SK-MEL-5 (cell line): ENCODE results near the gene RNPEPL1. TPM values are rescaled to one million over a fixed set of nuclear protein-coding genes. Genes with fewer than 3 reads are reported as not detected.
"Not testable (repeated sequence)": the region's sequence is repeated elsewhere in the genome, so short reads cannot be mapped to it uniquely, and the experiment has no call there.

Experiments used
- DNase-seq: peaks from one replicate; pipeline ENCODE4 v3.0.0-alpha.2; 2016; ENCODE audit warnings: low read depth, low spot score
- in situ Hi-C: cut with HindIII; loops from 2 replicates; pipeline ENCODE4 v1.10.0; 2016; ENCODE audit warnings: low sequenced_read_pairs, high pct_unique_total_duplicates, low pct_unique_long_range_greater_than_20kb
- total RNA-seq: library from RNA; depleted of rRNA; stranded (reverse); fragments of >200 nt; shearing (Covaris generic); gene quantifications from 2 replicates; pipeline ENCODE4 v1.2.3, GENCODE V29; 2014

The RNPEPL1 gene
- total RNA-seq, 1 experiment from 2014 or later = 19.0 TPM

GRCh38 chr2:240604939-240605716, 36.8 kb downstream of the RNPEPL1 start:
- in situ Hi-C loops = no loop called here
- no peak for DNase-seq

DNA sequence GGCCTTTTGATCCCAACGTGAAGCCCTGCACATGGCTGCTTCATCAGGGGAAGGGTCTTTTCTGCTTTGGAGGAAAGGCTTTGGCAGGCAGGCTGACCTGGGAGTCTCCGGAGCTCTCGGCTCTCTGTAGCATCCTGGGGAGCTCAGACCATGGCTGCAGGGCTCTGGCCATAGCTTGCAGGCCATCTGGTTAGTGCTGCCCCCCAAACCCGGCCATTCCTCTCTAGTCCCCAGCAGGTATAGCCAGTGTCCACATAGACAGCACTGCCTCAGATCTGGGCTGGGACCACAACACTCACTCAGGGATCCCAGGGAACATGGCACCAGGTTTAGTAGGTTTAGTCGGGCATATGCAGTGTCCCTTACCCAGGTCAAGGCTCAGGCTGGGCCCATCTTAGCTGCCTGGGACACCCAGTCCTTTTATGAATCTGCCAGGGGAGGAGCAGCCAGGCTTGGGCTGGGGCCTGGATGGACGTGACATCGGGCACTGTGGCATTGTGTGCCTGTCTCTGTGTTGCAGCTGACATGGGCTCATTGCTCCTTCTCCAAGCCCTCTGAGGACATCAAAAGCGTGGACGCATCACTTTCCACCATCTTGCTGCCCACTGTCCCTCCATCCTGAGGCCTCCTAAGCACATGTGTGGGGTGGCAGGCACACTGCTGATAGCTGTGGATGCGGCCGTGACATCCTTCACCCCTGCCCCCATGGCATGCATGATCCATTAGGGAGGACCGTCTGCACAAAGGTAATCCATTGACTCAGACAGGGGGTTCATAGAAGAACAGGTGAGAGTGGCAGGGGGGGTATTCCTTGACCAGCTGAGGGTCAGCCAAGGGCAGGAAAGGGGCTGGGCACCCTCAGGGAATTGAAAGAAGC, 37.8 kb downstream of the RNPEPL1 start:
- DNase-seq = no peak
- in situ Hi-C loops = no loop called here

GRCh38 chr2:240611601-240612210, 43.4 kb downstream of the RNPEPL1 start:
- no peak for DNase-seq
- in situ Hi-C loops = no loop called here

GRCh38 chr2:240613781-240614180, 45.5 kb downstream of the RNPEPL1 start:
- DNase-seq = no peak
- in situ Hi-C loops = no loop called here

DNA sequence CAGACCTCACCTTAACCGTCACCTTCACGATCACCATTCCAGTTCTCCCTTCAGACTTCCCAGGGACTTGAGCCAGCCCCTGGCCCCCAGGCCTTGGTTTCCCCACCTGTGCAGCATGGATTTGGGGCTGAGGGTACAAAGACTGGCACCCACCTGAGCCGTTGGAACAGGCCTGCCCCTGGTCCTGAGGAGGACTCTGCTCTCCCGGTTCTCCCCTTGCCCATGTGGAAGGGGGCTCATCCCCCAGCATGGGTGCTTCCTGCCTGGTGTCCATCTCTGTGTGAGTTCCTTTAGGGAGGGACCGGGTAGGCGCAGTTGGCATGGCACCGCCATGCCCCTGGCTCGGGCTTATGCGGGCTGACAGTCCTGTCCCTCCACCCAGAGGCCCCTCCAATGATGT, 46.1 kb downstream of the RNPEPL1 start:
- in situ Hi-C loops = no loop called here
- DNase-seq = no peak

- in situ Hi-C loops = no loop called here
- no peak for DNase-seq
Measured at GRCh38 chr2:240615396-240615795, 47.1 kb downstream of the RNPEPL1 start.

DNA sequence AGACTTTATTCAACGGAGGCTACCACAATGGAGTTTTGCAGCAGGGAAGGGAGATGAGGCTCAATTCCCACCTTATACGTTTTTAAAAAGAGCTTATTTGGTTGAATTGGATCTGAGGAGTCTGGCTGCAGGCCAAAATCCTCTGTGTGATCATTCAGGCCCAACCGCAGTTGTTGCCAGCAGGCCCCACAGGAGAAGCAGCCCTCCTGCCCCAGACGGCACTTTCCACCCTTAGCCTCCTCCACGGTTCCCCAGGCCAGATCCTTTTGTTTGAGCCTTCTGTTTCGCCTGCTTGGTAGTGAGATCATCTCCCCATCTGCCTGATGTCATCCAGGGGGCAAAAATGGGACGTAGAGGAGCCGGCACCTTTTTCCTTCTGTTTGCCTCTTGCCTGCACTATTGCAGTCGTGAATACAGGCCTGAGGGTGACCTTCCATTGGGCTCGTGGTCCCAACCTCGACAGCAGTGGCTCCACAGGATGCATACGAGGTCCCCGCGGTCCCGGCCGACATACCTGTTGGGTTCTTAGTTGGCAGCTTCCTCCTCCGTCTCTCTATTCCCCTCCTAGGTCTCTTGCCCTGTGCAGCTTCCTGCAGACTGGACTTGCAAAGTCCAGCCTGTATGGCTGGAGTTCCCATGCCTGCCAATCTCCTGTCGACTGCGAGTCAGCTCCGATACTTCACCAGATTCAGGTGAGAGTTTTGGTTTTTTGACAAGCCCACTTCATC, 47.7 kb downstream of the RNPEPL1 start:
- in situ Hi-C loops = no loop called here
- no peak for DNase-seq

DNA sequence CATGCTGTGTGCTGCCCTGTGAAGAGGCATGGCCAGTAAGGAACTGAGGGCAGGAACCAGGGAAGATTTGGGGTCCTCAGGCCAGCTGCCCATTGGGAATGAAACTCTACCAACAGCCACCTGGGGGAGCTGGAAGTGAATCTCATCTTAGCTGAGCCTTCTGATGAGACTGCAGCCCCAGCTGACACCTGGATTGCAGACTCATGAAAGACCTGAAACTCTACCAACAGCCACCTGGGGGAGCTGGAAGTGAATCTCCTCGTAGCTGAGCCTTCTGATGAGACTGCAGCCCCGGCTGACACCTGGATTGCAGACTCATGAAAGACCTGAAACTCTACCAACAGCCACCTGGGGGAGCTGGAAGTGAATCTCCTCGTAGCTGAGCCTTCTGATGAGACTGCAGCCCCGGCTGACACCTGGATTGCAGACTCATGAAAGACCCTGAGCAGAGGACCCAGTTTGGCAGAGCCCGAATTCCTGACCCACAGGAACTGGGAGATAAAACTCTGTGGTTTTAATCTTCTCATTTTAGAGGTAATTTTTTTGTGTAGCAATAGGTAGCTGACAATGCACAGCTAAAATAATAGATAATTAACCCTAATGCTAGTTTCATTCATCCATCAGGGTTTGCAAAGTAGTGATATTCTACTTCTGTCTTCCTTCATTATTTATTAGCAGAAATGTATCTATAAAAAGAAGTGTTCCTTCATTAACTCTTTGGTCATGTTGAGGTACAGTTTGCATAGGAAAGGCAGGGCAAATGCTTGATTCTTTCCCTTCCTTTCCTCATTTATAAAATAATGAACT, 48.8 kb downstream of the RNPEPL1 start:
- in situ Hi-C loops = not testable (repeated sequence)

GRCh38 chr2:240618776-240619175, 50.5 kb downstream of the RNPEPL1 start:
- in situ Hi-C loops = no loop called here
- no peak for DNase-seq

More for the DNA sequence above, 48.8 kb downstream of the RNPEPL1 start:
- not testable (repeated sequence) for DNase-seq

DNA sequence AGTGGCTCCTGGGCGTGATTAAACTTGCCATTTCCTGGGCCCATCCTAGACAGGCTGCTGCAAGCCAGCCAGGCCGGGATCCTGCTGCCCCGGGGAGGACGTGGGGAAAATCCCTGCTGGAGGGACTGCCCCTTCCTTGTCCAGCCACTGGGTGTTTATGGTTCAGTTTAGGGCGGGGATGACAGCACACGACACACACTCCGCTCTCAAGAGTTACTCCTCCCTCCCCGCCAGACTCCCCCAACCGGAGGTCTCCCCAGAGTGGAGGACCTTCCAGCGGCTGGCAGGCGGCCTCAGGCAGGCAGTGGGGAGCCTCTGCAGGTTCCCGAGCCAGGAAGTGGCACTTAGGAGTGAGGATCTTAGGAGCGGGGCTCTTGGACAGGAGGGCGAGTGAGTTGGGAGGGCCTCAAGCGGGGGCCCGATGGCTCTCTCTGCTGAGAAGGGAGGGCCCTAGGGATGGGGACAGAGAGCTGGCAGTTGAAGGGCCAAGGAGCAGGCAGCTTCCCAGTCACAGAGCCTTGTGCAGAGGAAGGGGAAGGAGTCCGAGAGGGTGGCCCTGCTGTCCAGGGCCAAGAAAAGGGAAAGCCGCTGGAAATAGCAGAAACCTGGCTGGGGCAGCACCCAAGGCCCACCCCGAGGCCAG, 51.3 kb downstream of the RNPEPL1 start:
- no peak for DNase-seq
- in situ Hi-C loops = no loop called here

DNA sequence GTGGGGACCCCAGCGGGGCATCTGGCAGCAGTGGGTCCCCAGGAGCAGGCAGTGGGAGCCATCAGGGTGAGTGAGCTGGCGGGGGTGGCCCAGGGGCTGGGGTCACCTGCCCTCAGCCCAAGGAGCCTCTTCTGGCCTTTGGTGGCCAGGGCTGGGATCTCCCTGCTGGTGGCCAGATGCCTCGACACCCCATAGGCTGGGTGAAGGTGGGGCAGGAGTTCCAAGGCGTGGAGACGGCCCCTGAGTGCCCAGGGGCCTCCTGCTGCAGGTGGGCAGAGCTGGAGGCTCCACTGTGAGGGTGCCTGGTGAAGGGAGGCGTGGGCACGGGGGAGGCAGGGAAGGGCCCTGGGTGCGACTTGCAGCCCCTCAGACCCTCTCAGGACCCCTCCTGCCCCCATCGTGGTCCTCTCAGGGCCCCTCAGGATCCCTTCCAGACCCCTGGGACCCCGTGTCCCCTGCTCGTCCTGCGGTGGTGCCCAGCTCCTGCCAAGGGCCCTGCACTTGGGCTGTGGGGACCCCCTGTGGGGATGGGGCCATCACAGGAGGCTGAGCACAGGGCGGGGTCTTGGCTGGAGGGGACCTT, 52.0 kb downstream of the RNPEPL1 start:
- in situ Hi-C loops = no loop called here
- no peak for DNase-seq

DNA sequence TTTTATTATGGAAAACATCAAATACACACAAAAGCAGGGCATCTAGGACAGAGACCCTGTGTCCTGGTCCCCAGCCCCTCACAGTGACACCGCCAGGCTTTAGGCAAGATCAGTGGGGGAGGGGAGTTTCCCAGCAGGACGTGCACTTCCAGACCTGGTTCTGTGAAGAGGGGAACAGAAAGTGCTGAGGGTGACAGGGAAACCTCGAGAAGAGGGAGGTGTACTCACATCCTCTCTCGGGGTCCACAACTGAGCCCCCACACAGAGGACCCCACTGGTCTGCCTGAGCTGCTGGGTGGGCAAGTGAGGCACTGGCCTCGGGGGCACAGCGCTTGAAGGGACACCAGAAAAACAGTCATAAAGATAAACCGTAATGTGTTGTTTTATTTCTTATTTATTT, 52.6 kb downstream of the RNPEPL1 start:
- no peak for DNase-seq
- in situ Hi-C loops = no loop called here

DNA sequence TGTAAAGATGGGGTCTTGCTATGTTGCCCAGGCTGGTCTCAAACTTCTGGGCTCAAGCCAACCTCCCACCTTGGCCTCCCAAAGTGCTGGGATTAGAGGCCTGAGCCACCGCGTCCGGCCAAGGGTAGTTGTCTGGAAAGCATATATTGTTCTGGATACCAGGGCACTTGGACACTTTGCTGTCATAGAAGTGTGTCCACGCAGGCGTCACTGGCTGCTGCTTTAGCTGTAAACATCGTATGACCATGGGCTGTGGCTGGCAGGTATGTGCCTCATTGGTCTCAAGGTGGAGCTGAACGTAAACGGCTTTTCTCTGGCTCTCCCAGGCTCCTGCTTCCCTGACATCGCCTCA, 53.8 kb downstream of the RNPEPL1 start:
- in situ Hi-C loops = no loop called here
- DNase-seq = no peak

DNA sequence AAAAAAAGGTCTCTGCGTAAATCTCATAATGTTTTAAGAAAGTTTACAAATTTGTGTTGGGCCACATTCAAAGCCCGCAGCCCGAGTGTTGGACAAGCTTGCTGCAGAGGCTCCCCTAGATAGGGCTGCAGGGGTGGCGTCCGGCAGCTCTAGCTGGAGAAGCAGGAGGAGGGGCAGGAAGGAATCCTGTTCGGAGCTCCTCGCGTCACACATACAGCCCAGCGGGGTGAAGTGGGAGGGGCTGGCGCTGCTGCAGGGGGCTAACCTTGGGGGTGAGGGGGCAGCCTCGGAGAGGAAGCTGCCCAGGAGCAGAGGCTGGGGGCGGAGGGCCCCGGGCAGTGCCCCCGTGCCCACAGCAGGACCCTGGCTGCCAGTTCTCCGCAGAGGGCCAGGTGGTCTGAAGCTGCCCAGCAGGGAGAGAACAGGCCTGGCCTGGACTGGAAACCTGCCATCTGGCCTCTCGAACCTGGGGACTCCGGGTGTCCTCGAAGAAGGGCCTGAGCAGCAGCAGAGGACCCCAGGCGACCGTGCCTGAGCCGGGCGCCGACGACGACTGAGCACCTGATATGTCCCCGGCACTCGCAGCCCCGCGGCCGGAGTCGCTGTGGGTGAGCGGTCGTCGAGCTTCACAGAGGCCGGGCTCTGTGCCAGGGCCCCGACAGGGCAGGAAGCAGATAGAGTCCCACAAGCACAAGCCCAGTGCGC, 54.4 kb downstream of the RNPEPL1 start:
- in situ Hi-C loops = no loop called here
- DNase-seq = no peak

- in situ Hi-C loops = no loop called here
- DNase-seq = no peak
Measured at GRCh38 chr2:240623531-240624010, 55.3 kb downstream of the RNPEPL1 start.
